ENCODE data around the gene UNC45B. TPM values are rescaled to one million over a fixed set of nuclear protein-coding genes. Genes with fewer than 3 reads are reported as not detected.

Gene UNC45B
- total and polyA plus RNA-seq, 2 experiments from 2014 or later: 174 to 241 TPM

GRCh38 chr17:35154196-35155165 is 6.9 kb downstream of the UNC45B start:
- Histone ChIP-seq H3K27ac (no peak overlapping the region), H3K27me3 (no peaks in the 10 kb centered on the region), H3K9me3 (ENCODE audit: low read depth) (no peaks in the 10 kb centered on the region), H3K4me1 (ENCODE audit: low read depth) (peaks cover 10% of the 10 kb centered on the region), H3K4me3 (no peak overlapping the region), H3K36me3 (peaks cover 84% of the 10 kb centered on the region)
- DNase-seq (ENCODE audit: low read depth in 1 of 2, low spot score in 1 of 2): no peak
- TF ChIP-seq, protein P1, sequence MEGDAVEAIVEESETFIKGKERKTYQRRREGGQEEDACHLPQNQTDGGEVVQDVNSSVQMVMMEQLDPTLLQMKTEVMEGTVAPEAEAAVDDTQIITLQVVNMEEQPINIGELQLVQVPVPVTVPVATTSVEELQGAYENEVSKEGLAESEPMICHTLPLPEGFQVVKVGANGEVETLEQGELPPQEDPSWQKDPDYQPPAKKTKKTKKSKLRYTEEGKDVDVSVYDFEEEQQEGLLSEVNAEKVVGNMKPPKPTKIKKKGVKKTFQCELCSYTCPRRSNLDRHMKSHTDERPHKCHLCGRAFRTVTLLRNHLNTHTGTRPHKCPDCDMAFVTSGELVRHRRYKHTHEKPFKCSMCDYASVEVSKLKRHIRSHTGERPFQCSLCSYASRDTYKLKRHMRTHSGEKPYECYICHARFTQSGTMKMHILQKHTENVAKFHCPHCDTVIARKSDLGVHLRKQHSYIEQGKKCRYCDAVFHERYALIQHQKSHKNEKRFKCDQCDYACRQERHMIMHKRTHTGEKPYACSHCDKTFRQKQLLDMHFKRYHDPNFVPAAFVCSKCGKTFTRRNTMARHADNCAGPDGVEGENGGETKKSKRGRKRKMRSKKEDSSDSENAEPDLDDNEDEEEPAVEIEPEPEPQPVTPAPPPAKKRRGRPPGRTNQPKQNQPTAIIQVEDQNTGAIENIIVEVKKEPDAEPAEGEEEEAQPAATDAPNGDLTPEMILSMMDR (IDR thresholded peaks at IDR 0.05; ENCODE audit: low read depth, low read length): no peak

DNA sequence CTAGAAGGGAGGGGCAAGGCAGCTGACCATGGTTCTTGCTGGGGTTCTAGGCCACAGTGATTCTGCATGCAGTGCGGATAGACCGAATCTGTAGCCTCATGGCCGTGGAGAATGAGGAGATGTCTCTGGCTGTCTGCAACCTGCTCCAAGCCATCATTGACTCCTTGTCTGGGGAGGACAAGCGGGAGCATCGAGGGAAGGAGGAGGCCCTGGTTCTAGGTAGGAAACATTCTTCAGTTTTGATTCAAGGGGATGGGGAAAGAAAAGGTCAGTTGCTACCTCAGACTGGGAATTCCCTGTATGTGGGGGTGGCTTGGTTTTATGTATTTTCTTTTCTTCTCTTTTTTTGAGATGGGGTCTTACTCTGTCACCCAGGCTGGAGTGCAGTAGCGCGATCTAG is 7.6 kb downstream of the UNC45B start:
- TF ChIP-seq, protein P1 (IDR thresholded peaks at IDR 0.05; ENCODE audit: low read depth, low read length): no peak
- H3K27me3 ChIP-seq: no peaks in the 10 kb centered on the region
- DNase-seq (ENCODE audit: low read depth in 1 of 2, low spot score in 1 of 2): no peak
- H3K36me3 ChIP-seq: peaks cover 90% of the 10 kb centered on the region
- H3K4me1 ChIP-seq (ENCODE audit: low read depth): peaks cover 2% of the 10 kb centered on the region
- H3K9me3 ChIP-seq (ENCODE audit: low read depth): no peaks in the 10 kb centered on the region
- H3K4me3 ChIP-seq: no peak overlapping the region
- no peak overlapping the region for H3K27ac ChIP-seq

- Histone ChIP-seq H3K9me3 (ENCODE audit: low read depth) (no peaks in the 10 kb centered on the region), H3K27me3 (no peaks in the 10 kb centered on the region), H3K4me1 (ENCODE audit: low read depth) (no peaks in the 10 kb centered on the region), H3K36me3 (peaks cover 82% of the 10 kb centered on the region), H3K27ac (no peak overlapping the region), H3K4me3 (no peak overlapping the region)
- TF ChIP-seq, protein P1 (IDR thresholded peaks at IDR 0.05; ENCODE audit: low read depth, low read length): no peak
- no peak for DNase-seq (ENCODE audit: low read depth in 1 of 2, low spot score in 1 of 2)
Observed at GRCh38 chr17:35159940-35160339, 12.3 kb downstream of the UNC45B start.

- Histone ChIP-seq H3K27me3 (no peaks in the 10 kb centered on the region), H3K4me3 (no peak overlapping the region), H3K9me3 (ENCODE audit: low read depth) (no peaks in the 10 kb centered on the region), H3K36me3 (peaks cover 82% of the 10 kb centered on the region), H3K27ac (no peak overlapping the region), H3K4me1 (ENCODE audit: low read depth) (no peaks in the 10 kb centered on the region)
- no peak for DNase-seq (ENCODE audit: low read depth in 1 of 2, low spot score in 1 of 2)
- TF ChIP-seq, protein P1 (IDR thresholded peaks at IDR 0.05; ENCODE audit: low read depth, low read length): no peak
Observed at GRCh38 chr17:35160354-35161201, 13.0 kb downstream of the UNC45B start.

DNA sequence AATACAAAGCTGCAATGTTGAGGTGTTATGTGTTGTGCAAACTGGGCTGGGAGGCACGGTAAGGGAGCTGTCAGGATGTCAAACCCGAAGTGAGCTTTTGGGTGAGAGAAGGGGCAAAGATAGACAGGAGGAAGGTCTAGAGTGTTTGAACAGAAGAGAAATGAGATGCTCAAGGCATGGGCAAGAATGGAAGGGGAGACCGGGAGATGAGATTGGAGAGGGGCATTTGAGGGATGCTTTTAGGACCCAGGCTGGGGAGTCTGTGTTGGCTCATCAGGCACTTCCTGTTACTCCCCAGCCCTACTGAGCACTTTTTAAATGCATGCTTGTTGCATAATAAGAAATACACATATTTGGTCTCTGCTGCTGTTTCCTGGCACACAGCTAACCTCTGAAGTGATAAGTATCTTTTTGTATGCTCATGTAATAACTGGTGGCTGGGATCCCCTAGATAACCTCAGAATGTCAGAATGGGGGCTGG is 13.7 kb downstream of the UNC45B start:
- peak in 1 of 2 donors; percentile 34 for DNase-seq (ENCODE audit: low read depth in 1 of 2, low spot score in 1 of 2)
- no peaks in the 10 kb centered on the region for H3K9me3 ChIP-seq (ENCODE audit: low read depth)
- H3K27me3 ChIP-seq: no peaks in the 10 kb centered on the region
- H3K27ac ChIP-seq: no peak overlapping the region
- no peak overlapping the region for H3K4me3 ChIP-seq
- no peaks in the 10 kb centered on the region for H3K4me1 ChIP-seq (ENCODE audit: low read depth)
- peaks cover 80% of the 10 kb centered on the region for H3K36me3 ChIP-seq
- TF ChIP-seq, protein P1 (IDR thresholded peaks at IDR 0.05; ENCODE audit: low read depth, low read length): no peak
